H9 (cell line): ENCODE results near the gene DSN1. TPM values are rescaled to one million over a fixed set of nuclear protein-coding genes. Genes with fewer than 3 reads are reported as not detected.

Source experiments
- DNase-seq: peaks from one replicate; pipeline ENCODE4 v3.0.0-alpha.2; 2017
- H2AFZ ChIP-seq: one replicate; pipeline ENCODE4 v1.6.1; 2013; ENCODE audit warnings: mild to moderate bottlenecking, low read length, control low read depth, moderate library complexity
- H2AK5ac ChIP-seq: 2 replicates; pipeline ENCODE4 v1.6.1; 2013; ENCODE audit warnings: low read length, control low read depth, mixed read lengths; ENCODE audit not compliant: insufficient read length
- H2BK120ac ChIP-seq: one replicate; pipeline ENCODE4 v1.6.1; 2013; ENCODE audit warnings: low read depth, mild to moderate bottlenecking, low read length, control low read depth, inconsistent platforms; ENCODE audit not compliant: poor library complexity, severe bottlenecking
- H2BK12ac ChIP-seq: 2 replicates; pipeline ENCODE4 v1.6.1; 2013; ENCODE audit warnings: low read length, control low read depth, mixed read lengths, low read depth; ENCODE audit not compliant: insufficient read length
- H2BK15ac ChIP-seq: 2 replicates; pipeline ENCODE4 v1.6.1; 2013; ENCODE audit warnings: low read depth, low read length, control low read depth
- H2BK20ac ChIP-seq: one replicate; pipeline ENCODE4 v1.6.1; 2013; ENCODE audit warnings: low read depth, mild to moderate bottlenecking, low read length, control low read depth, inconsistent platforms; ENCODE audit not compliant: poor library complexity, severe bottlenecking
- H2BK5ac ChIP-seq: 2 replicates; pipeline ENCODE4 v1.6.1; 2013; ENCODE audit warnings: low read length, control low read depth, mixed read lengths; ENCODE audit not compliant: insufficient read length
- H3K14ac ChIP-seq: 2 replicates; pipeline ENCODE4 v1.6.1; 2013; ENCODE audit warnings: low read length, control low read depth; ENCODE audit not compliant: insufficient read depth
- H3K18ac ChIP-seq: 2 replicates; pipeline ENCODE4 v1.6.1; 2013; ENCODE audit warnings: low read depth, mild to moderate bottlenecking, mixed read lengths, low read length, control low read depth; ENCODE audit not compliant: insufficient read length
- H3K23ac ChIP-seq: 2 replicates; pipeline ENCODE4 v1.6.1; 2013; ENCODE audit warnings: low read length, control low read depth, mixed read lengths, low read depth; ENCODE audit not compliant: insufficient read length
- H3K23me2 ChIP-seq: 2 replicates; pipeline ENCODE4 v1.6.1; 2013; ENCODE audit warnings: low read depth, mild to moderate bottlenecking, mixed read lengths, low read length, control low read depth; ENCODE audit not compliant: insufficient read length, poor library complexity, severe bottlenecking
- H3K27ac ChIP-seq: 2 replicates; pipeline ENCODE4 v1.5.1; 2013; ENCODE audit warnings: low read length, control low read depth, mixed read lengths, low read depth; ENCODE audit not compliant: insufficient read length
- H3K27me3 ChIP-seq: 2 replicates; pipeline ENCODE4 v1.6.1; 2013; ENCODE audit warnings: low read length, control low read depth, inconsistent platforms; ENCODE audit not compliant: insufficient read depth
- H3K4ac ChIP-seq: 2 replicates; pipeline ENCODE4 v1.6.1; 2013; ENCODE audit warnings: low read depth, mild to moderate bottlenecking, control low read depth, inconsistent platforms, low read length, moderate library complexity
- H3K4me1 ChIP-seq: 2 replicates; pipeline ENCODE4 v1.6.1; 2013; ENCODE audit warnings: low read length, control low read depth, inconsistent platforms; ENCODE audit not compliant: insufficient read depth
- H3K4me2 ChIP-seq: 2 replicates; pipeline ENCODE4 v1.6.1; 2013; ENCODE audit warnings: low read length, control low read depth, mixed read lengths; ENCODE audit not compliant: insufficient read length, insufficient read depth
- H3K56ac ChIP-seq: 2 replicates; pipeline ENCODE4 v1.6.1; 2013; ENCODE audit warnings: low read depth, mild to moderate bottlenecking, mixed read lengths, low read length, control low read depth; ENCODE audit not compliant: insufficient read length
- H3K79me1 ChIP-seq: 2 replicates; pipeline ENCODE4 v1.6.1; 2013; ENCODE audit warnings: low read depth, mild to moderate bottlenecking, moderate library complexity, low read length, control low read depth, inconsistent platforms; ENCODE audit not compliant: insufficient read depth, poor library complexity, severe bottlenecking
- H3K79me2 ChIP-seq: 2 replicates; pipeline ENCODE4 v1.6.1; 2013; ENCODE audit warnings: low read length, control low read depth, inconsistent platforms; ENCODE audit not compliant: insufficient read depth
- H3K9ac ChIP-seq: 2 replicates; pipeline ENCODE4 v1.6.1; 2013; ENCODE audit warnings: low read length, control low read depth, mixed read lengths; ENCODE audit not compliant: insufficient read length; ENCODE audit errors: extremely low read depth
- H3K9me3 ChIP-seq: one replicate; pipeline ENCODE4 v1.6.1; 2013; ENCODE audit warnings: low read depth, low read length, inconsistent platforms; ENCODE audit not compliant: control insufficient read depth
- H3T11ph ChIP-seq: one replicate; pipeline ENCODE4 v1.6.1; 2013; ENCODE audit warnings: mild to moderate bottlenecking, low read length, control low read depth, inconsistent platforms
- H4K20me1 ChIP-seq: one replicate; pipeline ENCODE4 v1.6.1; 2013; ENCODE audit not compliant: control insufficient read depth, insufficient read length, insufficient read depth
- H4K5ac ChIP-seq: 2 replicates; pipeline ENCODE4 v1.6.1; 2013; ENCODE audit warnings: low read depth, mild to moderate bottlenecking, mixed read lengths, low read length, control low read depth; ENCODE audit not compliant: insufficient read length
- H4K8ac ChIP-seq: replicated peaks from 2 replicates; pipeline ENCODE4 v1.6.1; 2013; ENCODE audit warnings: low read length, control low read depth, mixed read lengths, low read depth; ENCODE audit not compliant: insufficient read length
- H4K91ac ChIP-seq: 2 replicates; pipeline ENCODE4 v1.6.1; 2013; ENCODE audit warnings: low read depth, mild to moderate bottlenecking, moderate library complexity, mixed read lengths, low read length, control low read depth; ENCODE audit not compliant: insufficient read length
- H3K27ac Mint-ChIP-seq, 3 experiments: 2 replicates in 2 of 3; 3 replicates in 1 of 3; pipeline ENCODE4 v1.8.0; 2020 to 2021; ENCODE audit warnings: mixed read lengths in 3 of 3, mild to moderate bottlenecking in 1 of 3, moderate library complexity in 1 of 3
- H3K27me3 Mint-ChIP-seq: 2 replicates; pipeline ENCODE4 v1.8.0; 2021; ENCODE audit warnings: low read depth, mild to moderate bottlenecking, moderate library complexity, mixed read lengths
- H3K36me3 Mint-ChIP-seq, 3 experiments: 2 replicates in 2 of 3; 3 replicates in 1 of 3; pipeline ENCODE4 v1.8.0; 2020 to 2021; ENCODE audit warnings: low read depth in 3 of 3, mixed read lengths in 3 of 3; ENCODE audit not compliant: insufficient read depth in 1 of 3
- H3K4me1 Mint-ChIP-seq, 2 experiments: 2 replicates each; pipeline ENCODE4 v1.8.0; 2020; ENCODE audit warnings: mixed read lengths in 2 of 2
- H3K4me3 Mint-ChIP-seq, 2 experiments: 2 replicates in 1 of 2; 3 replicates in 1 of 2; pipeline ENCODE4 v1.8.0; 2020 to 2021; ENCODE audit warnings: mild to moderate bottlenecking in 2 of 2, mixed read lengths in 2 of 2, moderate library complexity in 1 of 2
- H3K9me3 Mint-ChIP-seq, 2 experiments: 2 replicates in 1 of 2; 3 replicates in 1 of 2; pipeline ENCODE4 v1.8.0; 2020; ENCODE audit warnings: mild to moderate bottlenecking in 2 of 2, mixed read lengths in 2 of 2, moderate library complexity in 1 of 2
- WGBS: extraction: QIAGEN DNeasy Blood & Tissue Kit; methylation state at CpG from one replicate; pipeline ENCODE4 v1.1.7; 2013; ENCODE audit warnings: missing lambda C conversion rate, low lambda C conversion rate, mixed read lengths; ENCODE audit not compliant: insufficient read length; ENCODE audit errors: extremely low coverage; 5-methylcytosine and 5-hydroxymethylcytosine counted together
- total RNA-seq: library from RNA; stranded (reverse); gene quantifications from 2 replicates; pipeline ENCODE4 v1.2.1, GENCODE V29; 2021
- TF ChIP-seq, protein P1 (sequence below): fragments of 200-600 bp; sonication (generic); conservative IDR thresholded peaks from 3 replicates; pipeline ENCODE4 v1.8.0; 2021; ENCODE audit warnings: antibody characterized with exemption, mild to moderate bottlenecking

Gene DSN1
- total RNA-seq, 1 experiment from 2014 or later: 22.8 TPM

GRCh38 chr20:36823121-36823520 is 49.6 kb upstream of the DSN1 start:
- Histone ChIP-seq H2AFZ (no peak overlapping the region), H3K27me3 (no peaks in the 10 kb centered on the region), H3K18ac (no peak overlapping the region), H4K5ac (no peak overlapping the region), H2BK12ac (no peak overlapping the region), H2BK120ac (no peak overlapping the region), H3K4me2 (no peak overlapping the region), H3K4me1 (no peaks in the 10 kb centered on the region), H3K23me2 (no peaks in the 10 kb centered on the region), H2BK20ac (no peak overlapping the region), H3K9ac (no peak overlapping the region), H3T11ph (no peak overlapping the region), H2BK15ac (no peak overlapping the region), H3K56ac (no peak overlapping the region), H4K8ac (no peak overlapping the region), H3K27ac (no peak overlapping the region), H3K9me3 (no peaks in the 10 kb centered on the region), H4K91ac (no peak overlapping the region), H2BK5ac (no peak overlapping the region), H4K20me1 (no peaks in the 10 kb centered on the region), H3K14ac (no peak overlapping the region), H3K4ac (no peak overlapping the region), H2AK5ac (no peak overlapping the region), H3K23ac (no peak overlapping the region), H3K79me1 (no peaks in the 10 kb centered on the region), H3K79me2 (no peaks in the 10 kb centered on the region)
- Mint-ChIP-seq H3K27ac (peak overlapping the region in 2 of 3 experiments; percentile 52 to 57; a peak in 1 of 7 replicates), H3K36me3 (peaks cover 7 to 46% (median 38%) of the 10 kb centered on the region in 3 experiments; a peak in 6 of 7 replicates), H3K9me3 (no peaks in the 10 kb centered on the region), H3K4me1 (peaks cover 18 to 23% of the 10 kb centered on the region in 2 experiments), H3K27me3 (no peaks in the 10 kb centered on the region), H3K4me3 (no peak overlapping the region)
- TF ChIP-seq, protein P1, sequence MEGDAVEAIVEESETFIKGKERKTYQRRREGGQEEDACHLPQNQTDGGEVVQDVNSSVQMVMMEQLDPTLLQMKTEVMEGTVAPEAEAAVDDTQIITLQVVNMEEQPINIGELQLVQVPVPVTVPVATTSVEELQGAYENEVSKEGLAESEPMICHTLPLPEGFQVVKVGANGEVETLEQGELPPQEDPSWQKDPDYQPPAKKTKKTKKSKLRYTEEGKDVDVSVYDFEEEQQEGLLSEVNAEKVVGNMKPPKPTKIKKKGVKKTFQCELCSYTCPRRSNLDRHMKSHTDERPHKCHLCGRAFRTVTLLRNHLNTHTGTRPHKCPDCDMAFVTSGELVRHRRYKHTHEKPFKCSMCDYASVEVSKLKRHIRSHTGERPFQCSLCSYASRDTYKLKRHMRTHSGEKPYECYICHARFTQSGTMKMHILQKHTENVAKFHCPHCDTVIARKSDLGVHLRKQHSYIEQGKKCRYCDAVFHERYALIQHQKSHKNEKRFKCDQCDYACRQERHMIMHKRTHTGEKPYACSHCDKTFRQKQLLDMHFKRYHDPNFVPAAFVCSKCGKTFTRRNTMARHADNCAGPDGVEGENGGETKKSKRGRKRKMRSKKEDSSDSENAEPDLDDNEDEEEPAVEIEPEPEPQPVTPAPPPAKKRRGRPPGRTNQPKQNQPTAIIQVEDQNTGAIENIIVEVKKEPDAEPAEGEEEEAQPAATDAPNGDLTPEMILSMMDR: no peak
- no peak for DNase-seq
- WGBS: no CpG with 5 or more reads among the region's 5 CpGs
